HTERT RPE-1 (cell line): Measurements from ENCODE around the gene TMC6.
"Not testable (repeated sequence)": the region's sequence is repeated elsewhere in the genome, so short reads cannot be mapped to it uniquely, and the experiment has no call there.

Source experiments
- in situ Hi-C: fragments of 300-500 bp; cut with MboI; formaldehyde crosslinking; loops from 4 replicates; pipeline ENCODE4 v1.14.3; 2020; ENCODE audit warnings: low sequenced_read_pairs

The TMC6 gene

GRCh38 chr17:78154903-78155811 is 26.6 kb upstream of the TMC6 start:
- in situ Hi-C loops = no loop called here

GRCh38 chr17:78151514-78152008 is 23.0 kb upstream of the TMC6 start:
- in situ Hi-C loops = no loop called here

- in situ Hi-C loops = no loop called here
These were observed 19.9 kb upstream of the TMC6 start for GRCh38 chr17:78148286-78149016.

- in situ Hi-C loops = no loop called here
These were observed 18.9 kb upstream of the TMC6 start for GRCh38 chr17:78147315-78147998.

- in situ Hi-C loops = no loop called here
These were observed 18.3 kb upstream of the TMC6 start for GRCh38 chr17:78146881-78147280.

- in situ Hi-C loops = no loop called here
These were observed 17.9 kb upstream of the TMC6 start for GRCh38 chr17:78146471-78146869.

- in situ Hi-C loops = no loop called here
These were observed 16.4 kb upstream of the TMC6 start for GRCh38 chr17:78144736-78145641.

- in situ Hi-C loops = no loop called here
These were observed 15.7 kb upstream of the TMC6 start for GRCh38 chr17:78144147-78144719.

- in situ Hi-C loops = no loop called here
These were observed 14.9 kb upstream of the TMC6 start for GRCh38 chr17:78143214-78144146.

GRCh38 chr17:78142119-78142861 is 13.7 kb upstream of the TMC6 start:
- in situ Hi-C loops = no loop called here

GRCh38 chr17:78141437-78142118 is 13.0 kb upstream of the TMC6 start:
- in situ Hi-C loops = no loop called here

- in situ Hi-C loops = no loop called here
These were observed 11.9 kb upstream of the TMC6 start for GRCh38 chr17:78140169-78141051.

GRCh38 chr17:78139861-78140168 is 11.3 kb upstream of the TMC6 start:
- in situ Hi-C loops = not testable (repeated sequence)

GRCh38 chr17:78138204-78139060 is 9.9 kb upstream of the TMC6 start:
- in situ Hi-C loops = no loop called here

- in situ Hi-C loops = no loop called here
These were observed 9.0 kb upstream of the TMC6 start for GRCh38 chr17:78137392-78138203.
